HepG2 (cell line): ENCODE measurements around the gene SLC25A43. TPM values are rescaled to one million over a fixed set of nuclear protein-coding genes. Genes with fewer than 3 reads are reported as not detected.

Experiments
- ATF3 ChIP-seq: sonication (generic); formaldehyde crosslinking; IDR thresholded peaks from 2 replicates; pipeline ENCODE4 v1.4.0; 2020; ENCODE audit warnings: missing genetic modification reagents
- CEBPB ChIP-seq: IDR thresholded peaks from 2 replicates; pipeline ENCODE4 v1.6.1; 2011; ENCODE audit warnings: low read depth, low read length, improper control_type of control experiment, borderline replicate concordance
- DMAP1 ChIP-seq: IDR thresholded peaks from 2 replicates; pipeline ENCODE4 v1.6.1; 2016
- FOSL2 ChIP-seq: sonication (generic); formaldehyde crosslinking; IDR thresholded peaks from 2 replicates; pipeline ENCODE4 v1.4.0; 2020; ENCODE audit warnings: missing genetic modification reagents
- HIC2 ChIP-seq: sonication (generic); formaldehyde crosslinking; IDR thresholded peaks from 2 replicates; pipeline ENCODE4 v1.9.0; 2022; ENCODE audit warnings: low read depth, missing genetic modification reagents
- KAT8 ChIP-seq: IDR thresholded peaks from 2 replicates; pipeline ENCODE4 v1.6.1; 2016; ENCODE audit warnings: missing genetic modification reagents, missing compliant biosample characterization
- MAX ChIP-seq: IDR thresholded peaks from 2 replicates; pipeline ENCODE4 v1.6.1; 2012; ENCODE audit warnings: inconsistent platforms
- MIER3 ChIP-seq: IDR thresholded peaks from 2 replicates; pipeline ENCODE4 v1.6.1; 2016; ENCODE audit warnings: missing compliant biosample characterization, borderline replicate concordance
- POLR2A ChIP-seq, 2 experiments: IDR thresholded peaks; 2 replicates each; pipeline ENCODE4 v1.6.1; 2011; ENCODE audit warnings: low read depth in 2 of 2, low read length in 2 of 2, mild to moderate bottlenecking in 1 of 2, moderate library complexity in 1 of 2; ENCODE audit not compliant: insufficient read depth in 1 of 2
- RARA ChIP-seq: IDR thresholded peaks from 2 replicates; pipeline ENCODE4 v1.6.1; 2016; ENCODE audit warnings: missing genetic modification reagents, missing compliant biosample characterization
- RCOR2 ChIP-seq: IDR thresholded peaks from 2 replicates; pipeline ENCODE4 v1.6.1; 2016; ENCODE audit warnings: missing biosample characterization, missing genetic modification reagents
- RXRB ChIP-seq: IDR thresholded peaks from 2 replicates; pipeline ENCODE4 v1.6.1; 2016; ENCODE audit warnings: borderline replicate concordance, missing genetic modification reagents, missing compliant biosample characterization
- SOX6 ChIP-seq, 2 experiments: fragments of 450-650 bp in 1 of 2; sonication (generic) in 1 of 2; formaldehyde crosslinking in 1 of 2; IDR thresholded peaks; 2 replicates each; pipeline versions ENCODE4 v1.4.0 to v1.6.1; 2017 to 2020; ENCODE audit warnings: antibody characterized with exemption in 1 of 2, mild to moderate bottlenecking in 1 of 2, missing genetic modification reagents in 1 of 2
- TFAP4 ChIP-seq: sonication (generic); IDR thresholded peaks from 2 replicates; pipeline ENCODE4 v1.6.1; 2016; ENCODE audit warnings: low read depth, borderline replicate concordance
- XBP1 ChIP-seq: sonication (generic); formaldehyde crosslinking; IDR thresholded peaks from 2 replicates; pipeline ENCODE4 v1.5.0; 2020; ENCODE audit warnings: missing genetic modification reagents
- ZFP82 ChIP-seq: sonication (generic); formaldehyde crosslinking; IDR thresholded peaks from 2 replicates; pipeline ENCODE4 v1.5.1; 2020; ENCODE audit warnings: mild to moderate bottlenecking, missing genetic modification reagents, borderline replicate concordance
- ZGPAT ChIP-seq: IDR thresholded peaks from 2 replicates; pipeline ENCODE4 v1.6.1; 2016; ENCODE audit warnings: mild to moderate bottlenecking
- ZNF292 ChIP-seq: sonication (generic); formaldehyde crosslinking; IDR thresholded peaks from 2 replicates; pipeline ENCODE4 v1.8.1; 2022; ENCODE audit warnings: mild to moderate bottlenecking, low read depth, missing genetic modification reagents, borderline replicate concordance
- ZNF331 ChIP-seq: sonication (generic); formaldehyde crosslinking; IDR thresholded peaks from 2 replicates; pipeline ENCODE4 v1.4.0; 2020; ENCODE audit warnings: missing genetic modification reagents
- ZNF629 ChIP-seq: sonication (generic); formaldehyde crosslinking; conservative IDR thresholded peaks from 2 replicates; pipeline ENCODE4 v1.5.0; 2020; ENCODE audit warnings: missing genetic modification reagents
- ZNF644 ChIP-seq: IDR thresholded peaks from 2 replicates; pipeline ENCODE4 v1.6.1; 2016; ENCODE audit warnings: low read depth
- polyA plus RNA-seq, 8 experiments: library from polyadenylated mRNA; depleted of rRNA in 3 of 8; stranded (reverse) in 7 of 8; unstranded in 1 of 8; fragments of >200 nt; fragmentation: Illumina TruSeq in 4 of 8; extraction: Trizol in 4 of 8; gene quantifications; 2 replicates each; pipeline versions ENCODE4 v1.2.1 to v1.2.3, GENCODE V29; 2011 to 2016; ENCODE audit warnings: low read depth in 4 of 8, missing spikeins in 1 of 8, mixed read lengths in 1 of 8; ENCODE audit not compliant: insufficient read depth in 1 of 8
- total RNA-seq, 5 experiments: library from RNA; depleted of rRNA; stranded (reverse); fragments of >200 nt; fragmentation: Illumina TruSeq; extraction: Trizol; gene quantifications; 2 replicates each; pipeline ENCODE4 v1.2.3, GENCODE V29; 2016; ENCODE audit warnings: low read depth in 1 of 5

The SLC25A43 gene
- total and polyA plus RNA-seq, 2 of the 13 experiments (the other 11 are each of a cell fraction or from before 2014, with no cell fraction given), result 5.8 to 13.2 TPM

- TF ChIP-seq TFAP4 (peak; percentile 78; the same call in 1 of the 2 replicates), DMAP1 (peak; percentile 75; the same call in 1 of the 2 replicates), ATF3 (CRISPR knock-in tag) (0 out of 2 replicates have a peak, but pooled peaks have one; percentile 32), ZNF331 (CRISPR knock-in tag) (peak; percentile 67; the same call in 1 of the 2 replicates), KAT8 (CRISPR knock-in tag) (0 out of 2 replicates have a peak, but pooled peaks have one; percentile 24), RARA (CRISPR knock-in tag) (peak; percentile 66), ZNF644 (CRISPR knock-in tag) (peak; percentile 55; the same call in 1 of the 2 replicates), RCOR2 (CRISPR knock-in tag) (peak; percentile 18; the same call in 1 of the 2 replicates), POLR2A (IDR thresholded peaks at IDR 0.05; ENCODE audit: insufficient read depth in 1 of 2, low read depth in 2 of 2, low read length in 2 of 2) (peak in 1 of 2 experiments; percentile 25; a peak in 1 of 4 replicates), MAX (peak; percentile 83), XBP1 (CRISPR knock-in tag) (no peak), RXRB (peak; percentile 39; the same call in 1 of the 2 replicates), ZNF292 (CRISPR knock-in tag) (0 out of 2 replicates have a peak, but pooled peaks have one; percentile 19), ZGPAT (CRISPR knock-in tag) (peak; percentile 36; the same call in 1 of the 2 replicates), HIC2 (peak; percentile 74; the same call in 1 of the 2 replicates), SOX6 (IDR thresholded peaks at IDR 0.05) (no peak), SOX6 (CRISPR knock-in tag; IDR thresholded peaks at IDR 0.05) (peak; percentile 82), MIER3 (peak; percentile 20; the same call in 1 of the 2 replicates), ZFP82 (CRISPR knock-in tag) (no peak), FOSL2 (CRISPR knock-in tag) (0 out of 2 replicates have a peak, but pooled peaks have one; percentile 25), ZNF629 (CRISPR knock-in tag) (peak; percentile 97), CEBPB (0 out of 2 replicates have a peak, but pooled peaks have one; percentile 7)
These were observed 96.9 kb downstream of the SLC25A43 start (continued) for GRCh38 chrX:119495734-119496726.
